ENCODE results near the gene CPA1.

Gene CPA1

GRCh38 chr7:130401578-130401977, 21.3 kb downstream of the CPA1 start:
- Histone ChIP-seq H3K9me3 (ENCODE audit: low read length) (no peaks in the 10 kb centered on the region), H3K4me1 (ENCODE audit: insufficient read depth, low read length) (peaks cover 12% of the 10 kb centered on the region), H3K4me3 (ENCODE audit: low read depth in 1 of 2, low read length in 2 of 2) (no peak overlapping the region), H3K9ac (ENCODE audit: low read length) (no peak overlapping the region), H3K36me3 (ENCODE audit: insufficient read depth, low read length) (no peaks in the 10 kb centered on the region), H3K27ac (ENCODE audit: low read depth, low read length) (no peak overlapping the region), H3K27me3 (ENCODE audit: control insufficient read depth in 1 of 2, insufficient read depth in 2 of 2, low read length in 2 of 2) (no peaks in the 10 kb centered on the region)

- H3K4me3 ChIP-seq (ENCODE audit: low read depth in 1 of 2, low read length in 2 of 2), result no peak overlapping the region
- H3K9ac ChIP-seq (ENCODE audit: low read length), result no peak overlapping the region
- peaks cover 13% of the 10 kb centered on the region for H3K4me1 ChIP-seq (ENCODE audit: insufficient read depth, low read length)
- no peak overlapping the region for H3K27ac ChIP-seq (ENCODE audit: low read depth, low read length)
- H3K36me3 ChIP-seq (ENCODE audit: insufficient read depth, low read length), result no peaks in the 10 kb centered on the region
- no peaks in the 10 kb centered on the region for H3K27me3 ChIP-seq (ENCODE audit: control insufficient read depth in 1 of 2, insufficient read depth in 2 of 2, low read length in 2 of 2)
- no peaks in the 10 kb centered on the region for H3K9me3 ChIP-seq (ENCODE audit: low read length)
Measured at GRCh38 chr7:130405003-130405402, 24.7 kb downstream of the CPA1 start.

GRCh38 chr7:130409067-130409711, 28.9 kb downstream of the CPA1 start:
- Histone ChIP-seq H3K27me3 (ENCODE audit: control insufficient read depth in 1 of 2, insufficient read depth in 2 of 2, low read length in 2 of 2) (no peaks in the 10 kb centered on the region), H3K9me3 (ENCODE audit: low read length) (no peaks in the 10 kb centered on the region), H3K4me1 (ENCODE audit: insufficient read depth, low read length) (peaks cover 13% of the 10 kb centered on the region), H3K9ac (ENCODE audit: low read length) (no peak overlapping the region), H3K4me3 (ENCODE audit: low read depth in 1 of 2, low read length in 2 of 2) (no peak overlapping the region), H3K36me3 (ENCODE audit: insufficient read depth, low read length) (no peaks in the 10 kb centered on the region), H3K27ac (ENCODE audit: low read depth, low read length) (no peak overlapping the region)

GRCh38 chr7:130409712-130410072, 29.4 kb downstream of the CPA1 start:
- Histone ChIP-seq H3K4me3 (ENCODE audit: low read depth in 1 of 2, low read length in 2 of 2) (no peak overlapping the region), H3K9me3 (ENCODE audit: low read length) (no peaks in the 10 kb centered on the region), H3K36me3 (ENCODE audit: insufficient read depth, low read length) (no peaks in the 10 kb centered on the region), H3K27me3 (ENCODE audit: control insufficient read depth in 1 of 2, insufficient read depth in 2 of 2, low read length in 2 of 2) (no peaks in the 10 kb centered on the region), H3K27ac (ENCODE audit: low read depth, low read length) (no peak overlapping the region), H3K4me1 (ENCODE audit: insufficient read depth, low read length) (peaks cover 13% of the 10 kb centered on the region), H3K9ac (ENCODE audit: low read length) (no peak overlapping the region)

GRCh38 chr7:130410868-130411541, 30.7 kb downstream of the CPA1 start:
- H3K27ac ChIP-seq (ENCODE audit: low read depth, low read length), result no peak overlapping the region
- H3K9ac ChIP-seq (ENCODE audit: low read length), result no peak overlapping the region

GRCh38 chr7:130413201-130413600, 32.9 kb downstream of the CPA1 start:
- H3K9ac ChIP-seq (ENCODE audit: low read length), result no peak overlapping the region
- H3K4me1 ChIP-seq (ENCODE audit: insufficient read depth, low read length), result peaks cover 16% of the 10 kb centered on the region
- no peaks in the 10 kb centered on the region for H3K9me3 ChIP-seq (ENCODE audit: low read length)
- H3K4me3 ChIP-seq (ENCODE audit: low read depth in 1 of 2, low read length in 2 of 2), result no peak overlapping the region
- no peak overlapping the region for H3K27ac ChIP-seq (ENCODE audit: low read depth, low read length)
- no peaks in the 10 kb centered on the region for H3K27me3 ChIP-seq (ENCODE audit: control insufficient read depth in 1 of 2, insufficient read depth in 2 of 2, low read length in 2 of 2)
- no peaks in the 10 kb centered on the region for H3K36me3 ChIP-seq (ENCODE audit: insufficient read depth, low read length)

More at GRCh38 chr7:130410868-130411541, 30.7 kb downstream of the CPA1 start:
- H3K36me3 ChIP-seq (ENCODE audit: insufficient read depth, low read length), result no peaks in the 10 kb centered on the region
- H3K27me3 ChIP-seq (ENCODE audit: control insufficient read depth in 1 of 2, insufficient read depth in 2 of 2, low read length in 2 of 2), result no peaks in the 10 kb centered on the region
- H3K9me3 ChIP-seq (ENCODE audit: low read length), result no peaks in the 10 kb centered on the region
- peaks cover 13% of the 10 kb centered on the region for H3K4me1 ChIP-seq (ENCODE audit: insufficient read depth, low read length)
- no peak overlapping the region for H3K4me3 ChIP-seq (ENCODE audit: low read depth in 1 of 2, low read length in 2 of 2)

- no peak overlapping the region for H3K27ac ChIP-seq (ENCODE audit: low read depth, low read length)
- H3K9me3 ChIP-seq (ENCODE audit: low read length), result no peaks in the 10 kb centered on the region
- no peaks in the 10 kb centered on the region for H3K36me3 ChIP-seq (ENCODE audit: insufficient read depth, low read length)
- H3K4me3 ChIP-seq (ENCODE audit: low read depth in 1 of 2, low read length in 2 of 2), result no peak overlapping the region
- no peaks in the 10 kb centered on the region for H3K27me3 ChIP-seq (ENCODE audit: control insufficient read depth in 1 of 2, insufficient read depth in 2 of 2, low read length in 2 of 2)
- peaks cover 4% of the 10 kb centered on the region for H3K4me1 ChIP-seq (ENCODE audit: insufficient read depth, low read length)
- no peak overlapping the region for H3K9ac ChIP-seq (ENCODE audit: low read length)
Measured at GRCh38 chr7:130415006-130415405, 34.7 kb downstream of the CPA1 start.

GRCh38 chr7:130417213-130417612, 36.9 kb downstream of the CPA1 start:
- Histone ChIP-seq H3K9ac (ENCODE audit: low read length) (no peak overlapping the region), H3K36me3 (ENCODE audit: insufficient read depth, low read length) (no peaks in the 10 kb centered on the region), H3K9me3 (ENCODE audit: low read length) (no peaks in the 10 kb centered on the region), H3K27ac (ENCODE audit: low read depth, low read length) (peak overlapping the region; percentile 42), H3K4me3 (ENCODE audit: low read depth in 1 of 2, low read length in 2 of 2) (peak overlapping the region in 1 of 2 donors; percentile 14), H3K4me1 (ENCODE audit: insufficient read depth, low read length) (peaks cover 4% of the 10 kb centered on the region), H3K27me3 (ENCODE audit: control insufficient read depth in 1 of 2, insufficient read depth in 2 of 2, low read length in 2 of 2) (no peaks in the 10 kb centered on the region)

- H3K4me1 ChIP-seq (ENCODE audit: insufficient read depth, low read length), result peaks cover 4% of the 10 kb centered on the region
- H3K27ac ChIP-seq (ENCODE audit: low read depth, low read length), result no peak overlapping the region
- no peak overlapping the region for H3K4me3 ChIP-seq (ENCODE audit: low read depth in 1 of 2, low read length in 2 of 2)
- H3K27me3 ChIP-seq (ENCODE audit: control insufficient read depth in 1 of 2, insufficient read depth in 2 of 2, low read length in 2 of 2), result no peaks in the 10 kb centered on the region
- H3K9ac ChIP-seq (ENCODE audit: low read length), result no peak overlapping the region
- no peaks in the 10 kb centered on the region for H3K36me3 ChIP-seq (ENCODE audit: insufficient read depth, low read length)
- H3K9me3 ChIP-seq (ENCODE audit: low read length), result no peaks in the 10 kb centered on the region
Measured at GRCh38 chr7:130418306-130418705, 38.0 kb downstream of the CPA1 start.

- Histone ChIP-seq H3K4me3 (ENCODE audit: low read depth in 1 of 2, low read length in 2 of 2) (no peak overlapping the region), H3K9ac (ENCODE audit: low read length) (no peak overlapping the region), H3K36me3 (ENCODE audit: insufficient read depth, low read length) (no peaks in the 10 kb centered on the region), H3K27ac (ENCODE audit: low read depth, low read length) (no peak overlapping the region), H3K9me3 (ENCODE audit: low read length) (no peaks in the 10 kb centered on the region), H3K4me1 (ENCODE audit: insufficient read depth, low read length) (peaks cover 4% of the 10 kb centered on the region), H3K27me3 (ENCODE audit: control insufficient read depth in 1 of 2, insufficient read depth in 2 of 2, low read length in 2 of 2) (no peaks in the 10 kb centered on the region)
Measured at GRCh38 chr7:130419658-130420057, 39.4 kb downstream of the CPA1 start.

- no peaks in the 10 kb centered on the region for H3K36me3 ChIP-seq (ENCODE audit: insufficient read depth, low read length)
- H3K9ac ChIP-seq (ENCODE audit: low read length), result no peak overlapping the region
- no peak overlapping the region for H3K4me3 ChIP-seq (ENCODE audit: low read depth in 1 of 2, low read length in 2 of 2)
- H3K27ac ChIP-seq (ENCODE audit: low read depth, low read length), result peak overlapping the region; percentile 45
- no peaks in the 10 kb centered on the region for H3K9me3 ChIP-seq (ENCODE audit: low read length)
- H3K27me3 ChIP-seq (ENCODE audit: control insufficient read depth in 1 of 2, insufficient read depth in 2 of 2, low read length in 2 of 2), result no peaks in the 10 kb centered on the region
- peaks cover 4% of the 10 kb centered on the region for H3K4me1 ChIP-seq (ENCODE audit: insufficient read depth, low read length)
Measured at GRCh38 chr7:130420943-130421578, 40.8 kb downstream of the CPA1 start.
